HFFc6 (cell line): ENCODE results near the gene CYSTM1. TPM values are rescaled to one million over a fixed set of nuclear protein-coding genes. Genes with fewer than 3 reads are reported as not detected.

Experiments
- DNase-seq: peaks from one replicate; pipeline ENCODE4 v3.0.0-alpha.2; 2018
- H3K27ac Mint-ChIP-seq: 2 replicates; pipeline ENCODE4 v1.8.0; 2020; ENCODE audit warnings: mild to moderate bottlenecking, mixed read lengths
- H3K27me3 Mint-ChIP-seq: 2 replicates; pipeline ENCODE4 v1.8.0; 2021; ENCODE audit warnings: mild to moderate bottlenecking, moderate library complexity, mixed read lengths; ENCODE audit not compliant: insufficient read depth
- H3K36me3 Mint-ChIP-seq: 2 replicates; pipeline ENCODE4 v1.8.0; 2021; ENCODE audit warnings: low read depth, mixed read lengths
- H3K4me1 Mint-ChIP-seq: 2 replicates; pipeline ENCODE4 v1.8.0; 2020; ENCODE audit warnings: low read depth, mixed read lengths
- H3K4me3 Mint-ChIP-seq: 2 replicates; pipeline ENCODE4 v1.8.0; 2020; ENCODE audit warnings: mild to moderate bottlenecking, moderate library complexity, mixed read lengths
- H3K9me3 Mint-ChIP-seq: 2 replicates; pipeline ENCODE4 v1.8.0; 2020; ENCODE audit warnings: mild to moderate bottlenecking, mixed read lengths
- total RNA-seq, 6 experiments: library from RNA; stranded (reverse); fragmentation: NEBNext Ultra II Directional; extraction: Animal tissue kit (Norgen Biotek cat#: 25700); gene quantifications; 2 replicates in 1 of 6; 3 replicates in 5 of 6; pipeline ENCODE4 v1.2.3, GENCODE V29; 2021
- TF ChIP-seq, protein P1 (sequence below): fragments of 200-600 bp; sonication (generic); IDR thresholded peaks from 2 replicates; pipeline ENCODE4 v1.5.0; 2021; ENCODE audit warnings: antibody characterized with exemption, mild to moderate bottlenecking

Gene CYSTM1
- total RNA-seq, 6 experiments from 2014 or later: 11.6 to 16.7 (median 12.5) TPM

DNA sequence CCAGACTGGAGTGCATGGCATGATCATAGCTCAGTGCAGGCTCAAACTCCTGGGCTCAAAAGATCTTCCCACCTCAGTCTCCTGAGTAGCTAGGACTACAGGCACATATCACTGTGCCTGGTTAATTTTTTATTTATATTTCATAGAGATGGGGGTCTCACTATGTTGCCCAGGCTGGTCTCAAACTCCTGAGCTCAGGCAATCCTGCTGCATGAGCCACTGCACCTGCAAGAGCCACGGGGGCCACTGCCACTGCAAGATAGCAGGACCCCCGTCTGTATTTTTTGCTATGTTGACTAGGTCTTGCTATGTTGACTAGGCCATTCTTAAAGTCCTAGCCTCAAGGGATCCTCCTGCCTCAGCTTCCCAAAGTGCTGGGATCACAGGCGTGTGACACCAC is 6.5 kb downstream of the CYSTM1 start:
- TF ChIP-seq, protein P1, sequence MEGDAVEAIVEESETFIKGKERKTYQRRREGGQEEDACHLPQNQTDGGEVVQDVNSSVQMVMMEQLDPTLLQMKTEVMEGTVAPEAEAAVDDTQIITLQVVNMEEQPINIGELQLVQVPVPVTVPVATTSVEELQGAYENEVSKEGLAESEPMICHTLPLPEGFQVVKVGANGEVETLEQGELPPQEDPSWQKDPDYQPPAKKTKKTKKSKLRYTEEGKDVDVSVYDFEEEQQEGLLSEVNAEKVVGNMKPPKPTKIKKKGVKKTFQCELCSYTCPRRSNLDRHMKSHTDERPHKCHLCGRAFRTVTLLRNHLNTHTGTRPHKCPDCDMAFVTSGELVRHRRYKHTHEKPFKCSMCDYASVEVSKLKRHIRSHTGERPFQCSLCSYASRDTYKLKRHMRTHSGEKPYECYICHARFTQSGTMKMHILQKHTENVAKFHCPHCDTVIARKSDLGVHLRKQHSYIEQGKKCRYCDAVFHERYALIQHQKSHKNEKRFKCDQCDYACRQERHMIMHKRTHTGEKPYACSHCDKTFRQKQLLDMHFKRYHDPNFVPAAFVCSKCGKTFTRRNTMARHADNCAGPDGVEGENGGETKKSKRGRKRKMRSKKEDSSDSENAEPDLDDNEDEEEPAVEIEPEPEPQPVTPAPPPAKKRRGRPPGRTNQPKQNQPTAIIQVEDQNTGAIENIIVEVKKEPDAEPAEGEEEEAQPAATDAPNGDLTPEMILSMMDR: no peak
- DNase-seq: no peak
- Mint-ChIP-seq H3K4me1 (peaks cover 27% of the 10 kb centered on the region), H3K27ac (no peak overlapping the region), H3K9me3 (no peaks in the 10 kb centered on the region), H3K27me3 (no peaks in the 10 kb centered on the region; the same call in 1 of the 2 replicates), H3K4me3 (no peak overlapping the region), H3K36me3 (no peaks in the 10 kb centered on the region)

DNA sequence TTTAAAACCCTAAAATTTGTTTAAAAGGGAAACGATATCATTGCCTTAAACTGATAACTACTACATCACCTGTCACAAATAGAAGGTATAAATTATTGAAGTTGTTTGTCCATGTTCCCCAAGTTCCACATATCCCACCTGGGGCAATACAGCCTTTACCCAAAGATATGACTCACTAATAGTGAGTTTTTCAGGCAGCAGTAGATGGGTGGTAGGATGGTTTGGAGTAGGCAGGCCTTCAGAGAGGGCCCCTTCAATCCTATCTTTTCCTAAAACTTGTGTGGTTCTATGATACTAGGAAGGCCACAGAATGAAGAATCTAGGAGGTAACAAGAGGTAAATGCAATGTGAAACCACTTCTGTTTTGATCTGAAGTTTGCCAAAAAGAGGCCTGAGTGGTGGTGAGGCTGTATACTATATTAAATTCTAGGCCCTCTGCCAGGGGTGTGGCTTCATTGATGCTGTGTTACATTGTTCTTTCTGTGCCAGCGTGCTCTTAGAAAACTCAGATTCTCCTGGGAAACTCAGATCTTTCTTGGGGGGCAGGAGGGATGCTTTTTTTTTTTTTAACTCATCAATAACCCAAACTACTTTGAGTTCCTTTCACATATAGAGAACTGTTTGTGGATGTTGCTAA is 7.2 kb downstream of the CYSTM1 start:
- Mint-ChIP-seq H3K4me3 (no peak overlapping the region), H3K9me3 (no peaks in the 10 kb centered on the region), H3K27me3 (no peaks in the 10 kb centered on the region; the same call in 1 of the 2 replicates), H3K36me3 (no peaks in the 10 kb centered on the region), H3K4me1 (peaks cover 26% of the 10 kb centered on the region), H3K27ac (peak overlapping the region; percentile 17; the same call in 1 of the 2 replicates)
- no peak for DNase-seq
- TF ChIP-seq, protein P1: no peak

DNA sequence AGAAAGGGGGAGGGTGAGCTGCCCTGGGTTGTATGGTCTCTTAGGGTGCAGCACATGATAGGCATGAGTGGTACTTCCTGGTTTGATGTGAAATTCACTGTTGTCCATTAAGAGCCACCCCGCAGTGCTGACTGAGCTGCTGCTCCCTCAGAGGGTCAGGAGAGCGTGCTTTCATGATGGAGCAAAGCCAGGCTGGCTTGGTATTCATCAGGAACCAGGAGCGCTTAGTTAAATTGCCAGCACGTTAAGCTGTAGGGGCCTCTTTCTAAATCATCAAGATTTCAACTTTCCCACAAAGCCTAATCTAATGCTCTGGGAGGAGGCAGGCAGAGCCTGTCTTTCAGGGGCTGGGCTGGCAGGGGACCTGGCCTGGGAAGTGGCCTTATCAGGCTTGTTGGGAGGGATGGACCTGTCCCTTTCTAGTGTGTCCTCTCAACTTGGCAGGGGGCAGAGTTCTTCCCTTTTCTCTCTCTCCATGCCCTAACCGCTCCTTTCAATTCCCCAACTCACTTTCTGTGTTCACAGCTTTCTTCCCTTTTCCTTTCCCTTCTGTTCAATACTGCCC is 7.9 kb downstream of the CYSTM1 start:
- Mint-ChIP-seq H3K36me3 (no peaks in the 10 kb centered on the region), H3K9me3 (no peaks in the 10 kb centered on the region), H3K27me3 (no peaks in the 10 kb centered on the region; the same call in 1 of the 2 replicates), H3K27ac (no peak overlapping the region), H3K4me1 (peaks cover 19% of the 10 kb centered on the region), H3K4me3 (no peak overlapping the region)
- no peak for DNase-seq
- TF ChIP-seq, protein P1: no peak

DNA sequence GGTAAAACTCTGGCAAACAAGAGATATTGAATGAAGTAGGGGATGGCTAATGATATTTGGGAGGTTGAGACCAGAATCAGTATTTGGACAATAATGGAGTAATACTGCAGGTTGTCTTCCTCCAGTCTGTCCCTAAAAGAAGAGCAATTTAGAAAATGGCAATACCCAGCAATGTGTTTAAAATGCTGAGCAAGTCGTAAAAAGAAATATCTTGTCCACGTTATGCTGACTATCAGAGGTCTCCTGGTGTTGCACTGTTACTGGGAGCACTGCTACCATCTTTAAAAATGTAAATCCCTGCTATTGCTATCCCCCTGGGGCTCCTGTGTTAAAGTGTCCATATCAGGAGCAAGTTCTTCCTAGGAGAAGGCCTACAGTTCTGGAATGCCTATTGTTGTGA is 10.4 kb downstream of the CYSTM1 start:
- H3K27me3 Mint-ChIP-seq: no peaks in the 10 kb centered on the region; the same call in 1 of the 2 replicates
- peaks cover 24% of the 10 kb centered on the region for H3K4me1 Mint-ChIP-seq
- no peak for DNase-seq
- no peak overlapping the region for H3K27ac Mint-ChIP-seq
- no peak overlapping the region for H3K4me3 Mint-ChIP-seq
- TF ChIP-seq, protein P1: no peak
- H3K9me3 Mint-ChIP-seq: no peaks in the 10 kb centered on the region
- no peaks in the 10 kb centered on the region for H3K36me3 Mint-ChIP-seq

DNA sequence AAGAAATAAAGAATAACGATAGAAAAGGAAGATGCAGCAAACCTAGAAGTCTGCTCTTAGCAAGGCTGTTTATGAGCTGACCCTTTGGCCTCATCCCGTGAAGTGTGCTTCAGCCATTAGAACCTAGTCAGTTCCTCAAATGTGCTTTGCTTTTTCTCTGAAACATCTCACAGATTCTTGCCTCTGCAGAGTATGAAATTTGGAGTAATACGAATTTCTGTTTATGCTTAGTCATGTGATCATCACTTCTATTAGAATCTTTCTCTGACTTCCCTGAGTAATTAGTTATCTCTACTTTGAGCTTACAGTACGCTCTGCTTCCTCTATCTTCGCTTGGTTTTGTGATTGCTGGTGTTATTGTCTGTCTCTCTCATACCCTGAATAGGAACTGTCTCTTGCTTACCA is 11.3 kb downstream of the CYSTM1 start:
- Mint-ChIP-seq H3K9me3 (no peaks in the 10 kb centered on the region), H3K4me1 (peaks cover 32% of the 10 kb centered on the region), H3K4me3 (no peak overlapping the region), H3K36me3 (no peaks in the 10 kb centered on the region), H3K27ac (no peak overlapping the region), H3K27me3 (no peaks in the 10 kb centered on the region; the same call in 1 of the 2 replicates)
- DNase-seq: no peak
- TF ChIP-seq, protein P1: no peak
